GM21723 (cell line): Measurements from ENCODE around the gene KRTAP27-1.

Experiments
- ATAC-seq: cut with Tn5 transposase; IDR thresholded peaks from one replicate; pipeline ENCODE4 v1.9.1; 2021; ENCODE audit warnings: mild to moderate bottlenecking, moderate library complexity; ENCODE audit not compliant: unreplicated experiment

The KRTAP27-1 gene

DNA sequence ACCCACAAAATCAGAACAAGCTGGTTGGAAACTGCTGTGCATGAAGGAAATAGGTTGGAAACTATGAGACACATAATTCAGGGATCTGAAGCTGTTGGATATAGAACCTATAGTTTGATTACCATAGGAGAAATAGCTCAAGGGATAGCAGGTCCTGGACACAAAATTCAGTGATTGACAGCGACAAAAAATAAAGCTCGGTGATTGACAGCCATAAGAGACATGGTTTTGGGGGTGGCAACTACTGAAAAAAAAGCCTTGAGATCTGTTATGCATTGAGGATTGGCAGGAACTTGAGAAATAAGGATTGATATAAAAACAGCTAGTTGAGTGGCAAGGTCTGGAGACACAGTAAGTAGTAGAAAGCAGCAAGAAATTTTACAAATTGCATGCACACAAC is 48.3 kb downstream of the KRTAP27-1 start, which contains the start of gene KRTAP25-1:
Gene KRTAP25-1 (minus strand): TSS at position 300 of the 400 bp plus-strand sequence. CDS start 24 bp downstream, at position 276.
- no peak for ATAC-seq
